ENCODE data around the gene BOLA2B. TPM values are rescaled to one million over a fixed set of nuclear protein-coding genes. Genes with fewer than 3 reads are reported as not detected.
A peak's percentile ranks its signal among the peaks of the same experiment; 100 is the strongest.
"Not testable (repeated sequence)": the region's sequence is repeated elsewhere in the genome, so short reads cannot be mapped to it uniquely, and the experiment has no call there.

The BOLA2B gene
- total RNA-seq, 1 donor, result 49.8 TPM

DNA sequence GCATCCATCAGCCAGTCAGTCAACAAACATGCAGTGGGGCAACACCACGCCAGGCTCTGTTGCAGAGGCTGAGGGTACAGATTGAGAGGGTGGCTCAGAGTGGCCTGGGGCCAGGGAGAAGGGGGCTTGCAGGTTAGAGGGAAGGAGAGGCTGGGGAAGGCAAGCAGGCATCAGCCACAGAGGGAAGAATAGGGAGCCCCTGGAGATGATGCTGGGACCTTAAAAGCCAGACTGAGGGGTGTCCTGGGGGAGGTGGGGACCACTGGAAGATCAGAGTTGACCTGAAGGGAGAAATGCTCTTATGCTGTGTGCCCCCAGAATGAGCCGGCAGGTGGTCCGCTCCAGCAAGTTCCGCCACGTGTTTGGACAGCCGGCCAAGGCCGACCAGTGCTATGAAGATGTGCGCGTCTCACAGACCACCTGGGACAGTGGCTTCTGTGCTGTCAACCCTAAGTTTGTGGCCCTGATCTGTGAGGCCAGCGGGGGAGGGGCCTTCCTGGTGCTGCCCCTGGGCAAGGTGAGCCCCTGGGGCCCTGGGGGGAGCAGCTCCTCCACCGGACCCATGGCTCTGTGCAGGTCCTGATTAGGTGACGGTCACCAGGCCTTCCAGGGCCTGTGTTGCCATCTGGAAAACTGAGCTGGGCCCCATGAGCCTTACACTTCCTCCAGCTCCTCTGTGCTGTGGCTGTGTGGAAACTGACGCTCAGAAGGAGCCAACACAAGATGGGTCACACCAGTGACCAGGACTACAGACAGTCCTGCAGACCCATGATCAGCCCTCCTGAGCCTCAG, 8.4 kb downstream of the BOLA2B start:
- DNase-seq (ENCODE audit: low read depth in 2 of 3, low spot score in 2 of 3), result no peak

DNA sequence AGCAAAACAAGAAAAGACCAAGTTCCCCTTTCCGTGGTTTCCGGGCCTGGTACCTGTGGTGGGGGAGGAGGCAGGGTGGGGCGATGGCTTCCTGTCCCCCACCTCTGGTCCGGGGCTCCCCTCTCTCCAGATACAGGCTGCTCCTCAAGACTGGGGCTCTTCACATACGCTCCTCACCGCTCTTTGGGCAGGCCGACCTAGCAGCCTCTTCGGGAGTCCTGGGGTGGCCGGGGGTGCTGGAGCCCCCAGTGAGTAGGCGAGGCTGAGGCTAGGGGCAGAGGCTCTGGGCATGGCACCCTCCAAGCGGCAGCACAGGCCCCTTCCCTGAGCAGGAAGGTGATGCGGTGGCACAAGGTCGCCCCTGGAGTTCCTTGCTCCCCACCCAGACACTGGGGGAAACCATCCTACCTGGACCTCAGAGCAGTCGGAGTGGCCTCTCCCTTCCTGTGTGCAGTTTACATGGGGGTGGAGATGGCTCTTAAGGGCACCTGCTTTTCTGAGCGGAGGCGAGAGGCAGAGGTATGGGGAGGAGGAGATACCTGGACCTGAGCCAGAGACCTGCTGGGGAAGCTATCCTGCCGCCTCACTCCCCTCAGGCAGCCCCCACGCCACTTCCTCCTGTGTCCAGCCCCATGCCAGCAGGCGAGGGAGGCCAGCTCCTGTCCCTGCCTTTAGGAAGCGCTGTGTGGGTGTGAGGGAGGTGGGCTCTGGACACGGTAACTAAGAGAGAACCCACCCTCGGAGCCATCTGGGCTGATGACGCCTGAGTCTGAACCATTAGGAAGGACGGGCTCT, 9.2 kb downstream of the BOLA2B start:
- peak in 2 of 3 donors; percentile 71 to 82 for DNase-seq (ENCODE audit: low read depth in 2 of 3, low spot score in 2 of 3)

DNA sequence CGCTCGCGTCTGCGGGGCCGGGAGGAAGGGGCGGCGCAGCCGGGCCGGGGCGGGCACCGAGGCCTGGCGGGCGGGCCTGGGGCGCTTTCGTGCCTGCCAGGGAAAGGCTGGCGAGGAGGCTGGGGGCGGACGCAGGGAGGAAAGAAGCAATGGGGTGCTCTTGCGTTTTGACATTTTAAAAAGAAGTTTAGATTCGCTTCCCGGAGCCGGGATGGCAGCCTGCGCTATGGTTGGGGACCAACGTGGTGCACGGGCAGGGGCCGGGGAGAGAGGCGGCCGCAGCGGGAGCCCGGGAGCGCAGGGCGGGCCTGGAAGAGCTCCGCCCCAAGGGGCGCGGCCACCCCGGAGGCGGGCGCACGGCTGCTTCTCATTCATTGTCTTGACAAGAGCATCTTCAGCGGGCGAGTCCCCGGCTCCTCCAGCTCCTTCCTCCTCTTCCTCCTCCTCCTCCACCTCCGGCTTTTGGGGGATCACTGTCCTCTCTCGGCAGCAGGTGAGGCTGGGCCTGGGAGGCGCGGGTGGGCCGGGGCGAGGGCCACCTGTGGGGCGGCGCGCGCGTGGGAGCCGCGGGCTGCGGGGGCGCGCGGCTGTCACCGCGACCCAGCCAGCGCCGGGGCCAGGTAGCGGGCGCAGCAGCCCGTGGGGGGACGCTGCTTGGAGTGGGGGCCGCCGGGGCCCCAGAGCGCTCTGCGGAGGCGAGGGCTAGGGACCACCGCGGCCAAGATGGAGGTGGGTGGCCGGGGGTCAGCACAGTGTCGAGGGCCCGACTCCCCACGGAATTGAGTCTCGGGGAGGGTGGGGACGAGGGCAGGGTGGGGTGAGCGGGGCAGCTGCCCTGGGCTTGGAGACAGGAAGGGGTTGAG, 10.0 kb downstream of the BOLA2B start, which contains the start of gene CORO1A:
CORO1A (plus strand) TSS at position 370 of the 863 bp plus-strand sequence. CDS start 1,608 bp downstream, outside the sequence.
- peak; percentile 67 to 72 (median 70) for DNase-seq (ENCODE audit: low read depth in 2 of 3, low spot score in 2 of 3)

DNA sequence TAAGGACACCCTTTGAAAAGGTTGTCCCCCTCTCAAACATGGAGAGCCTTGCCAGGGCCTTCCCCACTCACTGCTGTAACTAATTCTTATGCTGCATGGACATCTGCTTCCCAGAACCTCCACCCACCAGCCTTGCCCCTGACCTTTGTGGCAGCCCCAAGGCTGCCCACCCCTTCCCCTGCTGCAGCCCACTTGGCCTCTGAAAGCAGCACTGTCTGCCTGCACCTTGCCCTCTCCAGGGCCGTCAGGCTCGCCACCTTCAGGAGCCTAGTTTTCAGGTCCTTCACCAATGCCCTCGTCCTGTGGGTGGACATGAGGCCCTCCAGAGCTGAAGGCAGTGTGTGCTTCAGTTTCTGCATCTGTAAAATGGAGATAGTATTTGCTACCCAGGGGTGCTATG, 12.7 kb downstream of the BOLA2B start:
- no peak for DNase-seq (ENCODE audit: low read depth in 2 of 3, low spot score in 2 of 3)

DNA sequence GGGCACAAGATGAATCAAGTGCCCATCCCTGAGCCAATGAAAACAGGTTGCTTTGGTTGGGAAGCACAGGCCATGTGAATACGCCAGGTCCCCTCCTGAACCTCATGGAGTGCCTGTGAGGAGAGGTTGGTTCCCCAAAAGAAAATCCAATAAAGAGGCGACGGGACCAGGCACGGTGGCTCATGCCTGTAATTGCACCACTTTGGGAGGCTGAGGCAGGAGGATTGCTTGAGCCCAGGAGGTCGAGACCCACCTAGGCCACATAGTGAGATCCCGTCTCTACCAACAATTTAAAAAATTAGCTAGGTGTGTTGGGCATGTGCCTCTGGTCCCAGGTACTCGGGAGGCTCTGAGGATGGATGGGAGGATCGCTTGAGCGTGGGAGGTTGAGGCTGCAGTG, 13.5 kb downstream of the BOLA2B start:
- DNase-seq (ENCODE audit: low read depth in 2 of 3, low spot score in 2 of 3), result no peak

DNA sequence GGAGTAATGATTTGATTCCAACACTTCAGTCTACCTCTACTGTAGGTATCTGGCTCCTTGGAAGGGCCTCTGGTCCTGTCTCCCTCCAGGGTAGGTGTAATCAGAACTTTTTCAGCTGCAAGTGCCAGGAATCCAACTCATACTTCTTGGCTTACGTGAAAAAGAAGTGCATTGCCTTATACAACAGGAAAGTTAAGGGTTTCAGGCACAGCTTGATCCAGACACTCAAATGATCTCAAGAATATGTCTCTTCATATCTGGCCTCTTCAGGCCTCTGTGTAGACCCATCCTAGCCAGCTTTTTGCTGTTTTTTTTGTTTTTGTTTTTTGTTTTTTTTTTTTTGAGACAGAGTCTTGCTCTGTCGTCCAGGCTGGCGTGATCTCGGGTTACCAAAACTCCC, 14.3 kb downstream of the BOLA2B start:
- DNase-seq (ENCODE audit: low read depth in 2 of 3, low spot score in 2 of 3), result no peak

DNA sequence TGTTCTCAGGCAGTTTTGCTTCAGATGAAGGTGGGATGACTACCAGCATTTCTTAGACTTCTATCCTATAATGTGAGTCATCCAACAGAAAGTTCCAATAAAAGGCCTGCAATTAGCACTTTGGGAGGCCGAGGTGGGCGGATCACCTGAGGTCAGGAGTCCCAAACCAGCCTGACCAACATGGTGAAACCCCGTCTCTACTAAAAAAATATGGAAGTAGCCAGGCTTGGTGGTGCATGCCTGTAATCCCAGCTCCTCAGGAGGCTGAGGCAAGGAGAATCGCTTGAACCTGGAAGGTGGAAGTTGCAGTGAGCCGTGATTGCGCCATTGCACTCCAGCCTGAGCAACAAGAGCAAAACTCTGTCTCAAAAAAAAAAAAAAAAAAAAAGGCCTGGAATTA, 16.6 kb downstream of the BOLA2B start:
- not testable (repeated sequence) for DNase-seq (ENCODE audit: low read depth in 2 of 3, low spot score in 2 of 3)

DNA sequence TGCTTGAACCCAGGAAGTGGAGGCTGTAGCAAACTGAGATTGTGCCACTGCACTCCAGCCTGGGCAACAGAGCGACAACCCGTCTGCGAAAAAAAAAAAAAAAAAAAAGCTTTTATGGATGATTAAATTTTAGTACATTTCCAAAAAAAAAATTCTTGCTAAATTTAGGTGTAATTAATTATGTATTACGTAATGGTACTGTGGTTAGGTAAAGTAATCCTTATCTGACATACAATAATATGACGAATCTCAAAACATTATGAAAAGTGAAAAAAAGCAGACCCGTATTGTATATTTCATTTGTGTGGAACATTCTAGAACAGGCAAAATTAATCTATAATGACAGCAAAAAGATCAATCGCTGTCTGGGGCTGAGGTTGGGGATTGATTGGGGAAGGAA, 20.4 kb downstream of the BOLA2B start:
- DNase-seq (ENCODE audit: low read depth in 2 of 3, low spot score in 2 of 3), result no peak

DNA sequence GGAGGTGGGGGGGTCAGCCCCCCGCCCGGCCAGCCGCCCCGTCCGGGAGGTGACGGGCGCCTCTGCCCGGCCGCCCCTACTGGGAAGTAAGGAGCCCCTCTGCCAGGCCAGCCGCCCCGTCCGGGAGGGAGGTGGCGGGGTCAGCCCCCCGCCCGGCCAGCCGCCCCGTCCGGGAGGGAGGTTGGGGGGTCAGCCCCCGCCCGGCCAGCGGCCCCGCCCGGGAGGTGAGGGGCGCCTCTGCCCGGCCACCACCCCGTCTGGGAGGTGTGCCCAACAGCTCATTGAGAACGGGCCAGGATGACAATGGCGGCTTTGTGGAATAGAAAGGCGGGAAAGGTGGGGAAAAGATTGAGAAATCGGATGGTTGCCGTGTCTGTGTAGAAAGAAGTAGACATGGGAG, 23.3 kb downstream of the BOLA2B start:
- not testable (repeated sequence) for DNase-seq (ENCODE audit: low read depth in 2 of 3, low spot score in 2 of 3)

DNA sequence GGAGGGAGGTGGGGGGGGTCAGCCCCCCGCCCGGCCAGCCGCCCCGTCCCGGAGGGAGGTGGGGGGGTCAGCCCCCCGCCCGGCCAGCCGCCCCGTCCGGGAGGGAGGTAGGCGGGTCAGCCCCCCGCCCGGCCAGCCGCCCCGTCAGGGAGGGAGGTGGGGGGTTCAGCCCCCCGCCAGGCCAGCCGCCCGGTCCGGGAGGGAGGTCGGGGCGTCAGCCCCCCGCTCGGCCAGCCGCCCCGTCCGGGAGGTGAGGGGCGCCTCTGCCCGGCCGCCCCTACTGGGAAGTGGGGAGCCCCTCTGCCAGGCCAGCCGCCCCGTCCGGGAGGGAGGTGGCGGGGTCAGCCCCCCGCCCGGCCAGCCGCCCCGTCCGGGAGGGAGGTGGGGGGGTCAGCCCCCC, 24.1 kb downstream of the BOLA2B start:
- not testable (repeated sequence) for DNase-seq (ENCODE audit: low read depth in 2 of 3, low spot score in 2 of 3)

DNA sequence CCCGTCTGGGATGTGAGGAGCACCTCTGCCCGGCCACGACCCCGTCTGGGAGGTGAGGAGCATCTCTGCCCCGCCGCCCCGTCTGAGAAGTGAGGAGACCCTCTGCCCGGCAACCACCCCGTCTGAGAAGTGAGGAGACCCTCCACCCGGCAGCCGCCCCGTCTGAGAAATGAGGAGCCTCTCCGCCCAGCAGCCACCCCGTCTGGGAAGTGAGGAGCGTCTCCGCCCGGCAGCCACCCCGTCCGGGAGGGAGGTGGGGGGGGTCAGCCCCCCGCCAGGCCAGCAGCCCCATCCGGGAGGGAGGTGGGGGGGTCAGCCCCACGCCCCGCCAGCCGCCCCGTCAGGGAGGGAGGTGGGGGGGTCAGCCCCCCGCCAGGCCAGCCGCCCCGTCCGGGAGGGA, 24.7 kb downstream of the BOLA2B start:
- DNase-seq (ENCODE audit: low read depth in 2 of 3, low spot score in 2 of 3), result not testable (repeated sequence)

DNA sequence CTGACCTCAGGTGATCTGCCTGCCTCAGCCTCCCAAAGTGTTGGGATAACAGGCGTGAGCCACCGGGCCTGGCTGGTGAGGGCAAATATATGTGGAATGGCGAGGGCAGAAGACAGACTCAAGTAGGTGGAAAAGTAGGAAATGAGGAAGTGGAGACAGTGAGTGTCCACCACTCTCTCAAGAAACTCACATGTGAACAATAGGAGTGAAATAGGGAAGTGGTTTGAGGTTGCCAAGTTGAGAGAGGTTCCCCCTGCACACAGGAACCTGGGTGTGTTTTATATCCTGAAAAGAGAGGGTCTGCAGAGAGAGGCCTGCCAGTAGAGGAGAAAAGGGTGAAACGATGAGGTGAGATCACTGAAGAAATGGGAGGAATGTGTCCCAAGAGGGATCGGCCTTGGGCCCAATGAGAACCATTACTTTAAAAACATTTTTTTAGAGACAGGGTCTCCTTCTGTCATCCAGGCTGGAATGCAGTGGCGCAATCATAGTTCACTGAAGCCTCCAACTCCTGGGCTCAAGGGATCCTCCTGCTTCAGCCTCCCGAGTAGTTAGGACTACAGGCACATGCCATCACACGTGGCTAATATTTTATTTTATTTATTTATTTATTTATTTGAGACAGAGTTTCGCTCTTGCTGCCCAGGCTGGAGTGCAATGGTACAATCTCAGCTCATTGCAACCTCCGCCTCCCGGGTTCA, 27.1 kb downstream of the BOLA2B start:
- DNase-seq (ENCODE audit: low read depth in 2 of 3, low spot score in 2 of 3), result peak in 2 of 3 donors; percentile 81 to 93

DNA sequence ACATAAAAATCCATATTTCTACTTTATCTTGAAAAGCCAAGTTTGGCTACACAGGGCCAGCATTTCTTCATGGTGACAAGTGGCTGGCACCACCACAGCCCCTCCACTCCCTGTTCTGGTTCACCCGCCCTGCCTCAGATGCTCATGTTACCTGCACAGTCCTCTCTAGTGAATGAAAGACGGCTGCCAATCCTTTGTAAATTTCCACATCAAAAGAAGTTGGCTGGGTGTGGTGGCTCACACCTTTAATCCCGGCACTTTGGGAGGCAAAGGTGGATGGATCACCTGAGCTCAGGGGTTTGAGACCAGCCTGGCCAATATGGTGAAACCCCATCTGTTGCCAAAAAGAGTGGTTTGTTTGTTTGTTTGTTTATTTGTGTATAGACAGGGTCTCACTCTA, 29.9 kb downstream of the BOLA2B start:
- DNase-seq (ENCODE audit: low read depth in 2 of 3, low spot score in 2 of 3), result no peak

DNA sequence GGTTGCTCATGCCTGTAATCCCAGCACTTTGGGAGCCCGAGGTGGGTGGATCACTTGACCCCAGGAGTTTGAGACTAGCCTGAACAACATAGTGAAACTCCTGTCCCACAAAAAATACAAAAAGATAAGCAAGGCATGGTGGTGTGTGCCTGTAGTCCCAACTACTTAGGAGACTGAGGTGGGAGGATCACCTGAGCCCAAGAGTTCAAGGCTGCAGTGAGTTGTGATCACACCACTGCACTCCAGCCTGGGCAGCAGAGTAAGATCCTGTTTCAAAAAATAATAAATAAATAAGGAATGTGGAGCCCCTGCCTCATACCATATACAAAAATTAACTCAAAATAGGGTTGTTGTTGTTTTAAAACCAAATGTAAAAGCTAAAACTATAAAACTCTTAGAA, 36.3 kb downstream of the BOLA2B start:
- no peak for DNase-seq (ENCODE audit: low read depth in 2 of 3, low spot score in 2 of 3)

DNA sequence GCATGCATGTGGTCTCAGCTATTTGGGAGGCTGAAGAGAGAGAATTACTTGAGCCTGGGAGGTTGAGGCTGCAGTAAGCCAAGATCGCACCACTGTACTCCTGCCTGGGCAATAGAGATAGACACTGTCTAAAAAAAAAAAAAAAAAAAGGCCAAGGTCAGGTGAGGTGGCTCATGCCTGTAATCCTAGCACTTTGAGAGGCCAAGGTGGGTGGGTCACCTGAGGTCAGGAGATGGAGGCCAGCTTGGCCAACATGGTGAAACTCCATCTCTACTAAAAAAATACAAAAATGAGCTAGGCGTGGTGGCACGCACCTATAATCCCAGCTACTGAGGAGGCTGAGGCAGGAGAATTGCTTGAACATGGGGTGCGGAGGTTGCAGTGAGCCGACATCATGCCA, 38.3 kb downstream of the BOLA2B start:
- no peak for DNase-seq (ENCODE audit: low read depth in 2 of 3, low spot score in 2 of 3)

DNA sequence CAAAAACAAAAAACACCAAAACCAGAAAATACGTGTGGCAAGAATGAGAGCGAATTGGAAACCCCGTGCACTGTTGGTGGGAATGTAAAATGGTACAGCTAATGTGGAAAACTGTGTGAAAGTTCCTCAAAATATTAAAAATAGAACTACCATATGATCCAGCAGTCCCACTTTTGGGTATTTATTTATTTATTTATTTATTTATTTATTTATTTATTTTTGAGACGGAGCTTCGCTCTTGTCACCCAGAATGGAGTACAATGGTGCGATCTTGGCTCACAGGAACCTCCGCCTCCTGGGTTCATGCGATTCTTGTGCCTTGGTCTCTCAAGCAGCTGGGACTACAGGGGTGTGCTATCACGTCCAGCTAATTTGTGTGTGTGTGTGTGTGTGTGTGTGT, 40.9 kb downstream of the BOLA2B start:
- no peak for DNase-seq (ENCODE audit: low read depth in 2 of 3, low spot score in 2 of 3)

DNA sequence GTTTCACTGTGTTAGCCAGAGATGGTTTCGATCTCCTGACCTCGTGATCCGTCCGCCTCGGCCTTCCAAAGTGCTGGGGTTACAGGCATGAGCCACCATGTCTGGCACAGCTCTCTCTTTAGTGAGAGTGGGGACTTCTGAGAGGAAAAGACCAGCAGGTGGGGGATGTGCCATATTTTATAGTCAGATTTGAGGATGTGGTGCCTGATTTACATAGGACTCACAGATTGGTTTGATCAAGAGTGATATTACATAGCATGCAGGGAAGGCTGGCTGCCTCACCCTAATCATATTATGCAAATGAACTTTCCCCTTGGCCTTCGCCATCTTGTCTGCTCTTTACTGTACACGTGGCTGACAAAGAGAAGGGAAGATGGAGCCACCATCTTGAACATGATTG, 42.4 kb downstream of the BOLA2B start:
- DNase-seq (ENCODE audit: low read depth in 2 of 3, low spot score in 2 of 3), result no peak

DNA sequence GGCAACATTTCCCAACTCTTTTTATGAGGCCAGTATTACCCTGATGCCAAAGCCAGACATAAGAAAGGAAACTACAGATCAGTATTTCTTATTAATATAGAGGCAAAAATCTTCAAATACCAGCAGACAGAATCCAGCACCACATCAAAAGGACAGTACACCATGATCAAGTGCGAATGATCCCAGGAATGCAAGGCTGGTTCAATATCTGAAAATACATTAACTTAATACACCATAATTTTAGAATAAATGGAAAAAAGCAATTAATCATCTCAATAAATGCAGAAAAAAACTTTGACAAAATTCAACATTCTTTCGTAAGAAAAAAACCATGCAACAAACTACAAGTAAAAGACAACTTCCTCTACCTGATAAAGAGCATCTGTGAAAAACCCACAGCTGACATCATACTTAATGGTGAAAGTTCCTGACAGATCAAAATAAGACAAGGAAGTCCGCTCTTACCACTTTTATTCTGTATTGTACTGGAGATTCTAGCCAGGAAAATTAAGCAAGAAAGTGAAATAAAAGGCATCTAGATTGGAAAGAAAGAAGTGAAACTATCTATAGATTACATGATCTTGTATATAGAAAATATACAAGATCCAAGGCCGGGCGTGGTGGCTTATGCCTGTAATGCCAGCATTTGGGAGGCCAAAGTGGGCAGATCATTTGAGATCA, 44.1 kb downstream of the BOLA2B start:
- no peak for DNase-seq (ENCODE audit: low read depth in 2 of 3, low spot score in 2 of 3)

DNA sequence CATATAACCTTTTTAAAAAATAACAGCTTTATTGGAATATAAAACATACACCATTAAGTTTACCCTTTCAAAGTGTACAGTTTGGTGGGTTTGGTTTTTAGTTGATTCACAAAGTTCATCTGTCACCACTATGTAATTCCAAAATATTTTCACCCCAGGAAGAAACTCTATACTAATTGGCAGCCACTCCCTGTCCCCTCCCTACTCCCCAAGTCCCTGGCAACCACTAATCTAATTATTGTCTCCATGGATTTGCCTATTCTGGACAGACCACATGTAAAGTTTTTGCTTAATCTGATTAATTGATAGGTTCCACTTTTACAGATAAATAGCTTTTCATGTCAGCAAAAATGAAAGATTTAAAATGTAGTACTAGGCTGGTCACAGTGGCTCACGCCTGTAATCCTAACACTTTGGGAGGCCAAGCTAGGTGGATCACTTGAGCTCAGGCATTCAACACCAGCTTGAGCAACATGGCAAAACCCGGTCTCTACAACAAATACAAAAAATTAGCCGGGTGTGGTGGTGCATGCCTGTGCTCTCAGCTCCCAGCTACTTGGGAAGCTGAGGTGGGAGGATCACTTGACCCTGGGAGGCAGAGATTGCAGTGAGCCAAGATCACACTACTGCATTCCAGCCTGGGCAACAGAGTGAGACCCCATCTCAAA, 45.5 kb downstream of the BOLA2B start:
- DNase-seq (ENCODE audit: low read depth in 2 of 3, low spot score in 2 of 3), result no peak
